ENCODE data around the gene ABCA4.

DNA sequence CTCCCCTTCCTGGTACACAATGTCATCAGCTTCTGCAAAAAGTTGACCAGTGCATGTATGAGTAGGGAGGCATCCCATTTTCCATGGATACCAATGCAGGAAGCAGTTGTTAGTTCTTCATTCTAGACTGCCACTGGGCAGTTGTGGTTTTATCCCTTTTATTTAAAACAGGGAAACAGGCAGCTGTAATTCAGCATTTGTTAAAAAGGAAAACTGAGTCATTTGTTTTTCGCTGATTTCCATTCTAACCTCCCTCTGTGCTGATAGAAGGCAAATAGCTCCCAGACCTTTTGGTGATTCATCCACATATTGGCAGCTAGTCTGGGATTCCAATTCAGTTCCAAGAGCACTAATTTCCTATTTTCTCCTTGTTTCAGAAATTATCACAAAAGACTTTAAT is 21.1 kb upstream of the ABCA4 start:
- TF ChIP-seq, protein P1, sequence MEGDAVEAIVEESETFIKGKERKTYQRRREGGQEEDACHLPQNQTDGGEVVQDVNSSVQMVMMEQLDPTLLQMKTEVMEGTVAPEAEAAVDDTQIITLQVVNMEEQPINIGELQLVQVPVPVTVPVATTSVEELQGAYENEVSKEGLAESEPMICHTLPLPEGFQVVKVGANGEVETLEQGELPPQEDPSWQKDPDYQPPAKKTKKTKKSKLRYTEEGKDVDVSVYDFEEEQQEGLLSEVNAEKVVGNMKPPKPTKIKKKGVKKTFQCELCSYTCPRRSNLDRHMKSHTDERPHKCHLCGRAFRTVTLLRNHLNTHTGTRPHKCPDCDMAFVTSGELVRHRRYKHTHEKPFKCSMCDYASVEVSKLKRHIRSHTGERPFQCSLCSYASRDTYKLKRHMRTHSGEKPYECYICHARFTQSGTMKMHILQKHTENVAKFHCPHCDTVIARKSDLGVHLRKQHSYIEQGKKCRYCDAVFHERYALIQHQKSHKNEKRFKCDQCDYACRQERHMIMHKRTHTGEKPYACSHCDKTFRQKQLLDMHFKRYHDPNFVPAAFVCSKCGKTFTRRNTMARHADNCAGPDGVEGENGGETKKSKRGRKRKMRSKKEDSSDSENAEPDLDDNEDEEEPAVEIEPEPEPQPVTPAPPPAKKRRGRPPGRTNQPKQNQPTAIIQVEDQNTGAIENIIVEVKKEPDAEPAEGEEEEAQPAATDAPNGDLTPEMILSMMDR (IDR thresholded peaks at IDR 0.05): no peak
- TF ChIP-seq POLR2A (IDR thresholded peaks at IDR 0.05): no peak

Measured in right lobe of liver (tissue), 4 donors.